DND-41 (cell line): ENCODE data around the gene VPS37D.
A peak's percentile ranks its signal among the peaks of the same experiment; 100 is the strongest.

ENCODE experiments used
- ATAC-seq: fragments of 200-7000 bp; cut with Tn5 transposase; 3 replicates; pipeline ENCODE4 v1.9.1; 2021; ENCODE audit warnings: low read depth; ENCODE audit not compliant: insufficient read depth
- DNase-seq: peaks from one replicate; pipeline ENCODE4 v3.0.0-alpha.2; 2020
- H2AFZ ChIP-seq: 2 replicates; pipeline ENCODE4 v1.6.0; 2012; ENCODE audit warnings: low read depth, low read length
- H3K27ac ChIP-seq: 2 replicates; pipeline ENCODE4 v1.5.1; 2012; ENCODE audit warnings: low read length, inconsistent platforms
- H3K27me3 ChIP-seq: fragments of 200-600 bp; sonication (generic); 2 replicates; pipeline ENCODE4 v1.6.0; 2012; ENCODE audit warnings: low read length, mild to moderate bottlenecking, inconsistent platforms; ENCODE audit not compliant: insufficient read depth, poor library complexity
- H3K36me3 ChIP-seq: 2 replicates; pipeline ENCODE4 v1.5.1; 2012; ENCODE audit warnings: low read length, inconsistent platforms; ENCODE audit not compliant: insufficient read depth
- H3K4me1 ChIP-seq: 2 replicates; pipeline ENCODE4 v1.5.1; 2012; ENCODE audit warnings: mild to moderate bottlenecking, low read length; ENCODE audit not compliant: insufficient read depth
- H3K4me2 ChIP-seq: 2 replicates; pipeline ENCODE4 v1.6.0; 2012; ENCODE audit warnings: mild to moderate bottlenecking, moderate library complexity, low read length, inconsistent platforms; ENCODE audit not compliant: insufficient read depth
- H3K4me3 ChIP-seq, 2 experiments: fragments of 200-600 bp in 1 of 2; shearing (Covaris generic) in 1 of 2; 2 replicates each; pipeline ENCODE4 v1.5.1; 2012 to 2016; ENCODE audit warnings: inconsistent platforms in 2 of 2, low read length in 2 of 2, mild to moderate bottlenecking in 2 of 2, low read depth in 1 of 2, moderate library complexity in 1 of 2
- H3K79me2 ChIP-seq: 2 replicates; pipeline ENCODE4 v1.6.0; 2012; ENCODE audit warnings: low read length, inconsistent platforms; ENCODE audit not compliant: insufficient read depth
- H3K9ac ChIP-seq: 2 replicates; pipeline ENCODE4 v1.6.0; 2012; ENCODE audit warnings: low read depth, mild to moderate bottlenecking, inconsistent platforms, low read length, moderate library complexity
- H3K9me3 ChIP-seq: 2 replicates; pipeline ENCODE4 v1.5.1; 2012; ENCODE audit warnings: low read length, moderate library complexity, mild to moderate bottlenecking, inconsistent platforms; ENCODE audit not compliant: insufficient read depth, severe bottlenecking
- H4K20me1 ChIP-seq: 2 replicates; pipeline ENCODE4 v1.6.0; 2012; ENCODE audit warnings: low read length; ENCODE audit not compliant: insufficient read depth
- CTCF ChIP-seq: IDR thresholded peaks from 2 replicates; pipeline ENCODE4 v1.5.1; 2012; ENCODE audit warnings: borderline replicate concordance, low read length, moderate library complexity, mild to moderate bottlenecking; ENCODE audit not compliant: poor library complexity, severe bottlenecking; ENCODE audit errors: extremely low read depth
- EZH2 ChIP-seq: IDR thresholded peaks from 3 replicates; pipeline ENCODE4 v1.6.1; 2012; ENCODE audit warnings: borderline replicate concordance, low read depth, mild to moderate bottlenecking, moderate library complexity, low read length, inconsistent platforms; ENCODE audit not compliant: severe bottlenecking

Gene VPS37D

GRCh38 chr7:73705551-73705920 lies 37.9 kb downstream of the VPS37D start:
- Histone ChIP-seq H3K9ac (no peak overlapping the region), H3K36me3 (no peaks in the 10 kb centered on the region), H2AFZ (no peak overlapping the region), H3K27ac (no peak overlapping the region), H3K79me2 (no peaks in the 10 kb centered on the region), H4K20me1 (peaks cover 16% of the 10 kb centered on the region), H3K4me2 (no peak overlapping the region), H3K27me3 (no peaks in the 10 kb centered on the region), H3K9me3 (no peaks in the 10 kb centered on the region), H3K4me1 (peaks cover 18% of the 10 kb centered on the region), H3K4me3 (no peak overlapping the region)
- no peak for TF ChIP-seq CTCF
- TF ChIP-seq EZH2, result no peak
- no peak for DNase-seq
- no peak for ATAC-seq

GRCh38 chr7:73706126-73707044 lies 38.8 kb downstream of the VPS37D start:
- TF ChIP-seq CTCF, result no peak
- TF ChIP-seq EZH2, result no peak
- DNase-seq (no peak), ATAC-seq (no peak)
- Histone ChIP-seq H3K4me2 (peak overlapping the region; percentile 58), H3K27ac (no peak overlapping the region), H3K9me3 (no peaks in the 10 kb centered on the region), H3K4me3 (no peak overlapping the region), H3K36me3 (no peaks in the 10 kb centered on the region), H3K79me2 (no peaks in the 10 kb centered on the region), H3K9ac (no peak overlapping the region), H4K20me1 (peaks cover 12% of the 10 kb centered on the region; the same call in 1 of the 2 replicates), H3K4me1 (peaks cover 18% of the 10 kb centered on the region), H2AFZ (no peak overlapping the region), H3K27me3 (no peaks in the 10 kb centered on the region)

GRCh38 chr7:73707045-73707631 lies 39.5 kb downstream of the VPS37D start:
- H3K9ac ChIP-seq, result 0 out of 2 replicates have a peak overlapping the region, but pooled peaks have one; percentile 15
- H3K4me2 ChIP-seq, result peak overlapping the region; percentile 58
- H3K36me3 ChIP-seq, result no peaks in the 10 kb centered on the region
- H3K79me2 ChIP-seq, result no peaks in the 10 kb centered on the region
- peak; percentile 74 for DNase-seq
- H3K4me1 ChIP-seq, result peaks cover 18% of the 10 kb centered on the region
- H3K27me3 ChIP-seq, result no peaks in the 10 kb centered on the region
- peaks cover 17% of the 10 kb centered on the region for H4K20me1 ChIP-seq
- H3K9me3 ChIP-seq, result no peaks in the 10 kb centered on the region
- no peak for TF ChIP-seq EZH2
- no peak for TF ChIP-seq CTCF
- 0 out of 2 replicates have a peak overlapping the region, but pooled peaks have one; percentile 10 for H2AFZ ChIP-seq
- H3K4me3 ChIP-seq, result no peak overlapping the region
- no peak overlapping the region for H3K27ac ChIP-seq
- ATAC-seq, result peak; percentile 64
